HG03460 (cell line): Measurements from ENCODE around the gene CEP85L.

ENCODE experiments used
- ATAC-seq: cut with Tn5 transposase; IDR thresholded peaks from one replicate; pipeline ENCODE4 v1.9.1; 2021; ENCODE audit not compliant: unreplicated experiment

Gene CEP85L

DNA sequence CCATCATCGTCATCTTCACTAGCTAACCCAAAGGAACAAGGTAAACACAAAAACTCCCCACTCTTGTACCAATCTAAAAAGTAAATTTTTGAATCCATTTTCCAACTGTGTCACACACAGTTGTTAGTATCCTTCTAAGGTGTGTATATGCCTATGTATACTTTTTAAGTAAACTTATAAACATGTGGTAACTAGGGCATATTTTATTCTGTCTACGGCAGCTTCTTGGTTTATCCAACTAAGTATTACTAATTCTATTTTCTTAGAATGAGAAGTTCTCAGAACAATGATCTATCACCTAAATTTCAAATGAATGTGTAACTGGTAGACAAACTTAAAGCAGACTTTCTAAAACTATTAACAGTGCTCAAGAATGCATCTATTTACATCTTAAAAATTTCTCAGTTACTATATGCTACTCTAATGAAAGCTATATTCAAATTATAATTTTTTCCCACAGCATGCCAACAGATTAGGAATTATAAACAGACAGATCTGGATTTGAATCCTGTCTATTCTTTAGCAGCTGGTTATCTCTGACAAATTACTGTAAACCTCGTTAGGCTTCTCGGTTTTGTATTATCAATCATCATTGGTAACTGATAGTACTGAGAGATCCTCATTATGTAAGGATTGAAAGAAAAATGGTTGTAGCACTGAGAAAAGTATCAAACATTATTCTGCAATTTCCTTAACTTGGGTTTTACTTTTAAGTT is 105.1 kb downstream of the CEP85L start:
- no peak for ATAC-seq

DNA sequence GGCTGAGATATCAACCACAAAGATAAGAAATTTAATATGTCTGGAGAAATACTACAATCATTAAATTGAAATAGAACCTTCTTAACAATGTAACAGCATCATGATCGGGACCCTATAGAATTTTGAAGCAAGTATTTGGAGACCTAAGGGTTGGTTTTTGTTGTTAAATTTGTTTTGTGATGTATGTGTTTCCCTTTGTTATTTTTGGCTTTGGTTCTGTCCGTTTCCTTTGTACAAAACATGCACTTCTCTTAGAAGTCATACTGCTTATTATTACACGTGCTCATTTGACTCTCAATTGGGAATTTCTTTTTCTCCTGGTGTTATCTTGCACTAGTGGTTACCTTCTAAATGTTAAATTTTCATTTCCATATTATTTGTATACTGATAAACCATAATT is 107.3 kb downstream of the CEP85L start:
- ATAC-seq: no peak

DNA sequence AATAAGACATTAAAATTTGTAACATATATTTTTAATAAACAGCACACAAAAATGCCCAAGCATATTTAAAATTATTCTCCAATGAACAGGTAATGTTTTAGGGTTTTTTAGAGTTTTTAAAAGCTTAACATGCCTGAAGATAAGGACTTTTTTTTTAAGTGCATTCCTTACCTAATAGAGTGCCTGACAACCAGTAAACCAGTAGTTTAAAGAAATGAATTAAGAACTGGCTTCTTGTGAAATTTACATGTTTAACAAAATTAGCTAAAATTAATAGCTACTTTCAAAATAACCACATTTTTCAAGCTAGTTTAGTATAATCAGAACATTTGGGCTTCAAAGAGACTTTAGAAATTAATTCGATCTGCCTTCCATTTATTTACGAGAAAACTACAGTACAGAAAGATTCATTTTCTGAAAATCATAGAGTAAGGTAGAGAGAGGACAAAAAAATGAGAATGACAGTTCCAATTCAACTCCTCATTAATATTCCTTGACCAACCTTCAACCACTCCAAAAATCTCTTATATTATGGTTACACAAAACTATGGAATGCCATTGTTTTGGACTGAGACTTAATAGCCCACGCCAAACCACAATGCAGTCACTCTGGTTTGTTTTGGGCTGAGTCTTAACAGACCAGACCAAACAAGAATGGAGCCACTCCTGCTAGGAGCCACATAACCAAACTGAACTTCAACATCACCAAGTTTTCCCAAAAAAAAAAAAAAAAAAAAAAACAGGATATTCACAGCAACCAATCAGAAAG is 109.0 kb downstream of the CEP85L start:
- no peak for ATAC-seq

DNA sequence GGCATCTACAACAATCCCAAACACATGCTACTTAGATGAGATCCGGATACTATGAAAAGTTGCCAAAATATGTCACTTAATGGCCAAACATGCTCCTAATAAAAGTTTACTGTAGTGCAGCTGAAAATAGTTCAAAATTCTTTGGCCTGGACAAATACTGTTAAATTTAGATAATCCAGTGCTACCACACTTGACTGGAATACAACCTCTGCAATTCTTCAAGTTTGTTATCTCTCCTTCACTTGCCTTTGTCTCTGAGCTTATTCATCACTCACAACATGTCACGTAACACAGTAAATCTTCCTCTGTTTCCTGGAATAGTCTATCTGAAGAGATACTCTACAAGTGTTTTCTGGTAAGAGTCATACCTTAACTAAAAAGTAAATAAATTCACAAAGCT is 113.8 kb downstream of the CEP85L start:
- ATAC-seq: no peak

DNA sequence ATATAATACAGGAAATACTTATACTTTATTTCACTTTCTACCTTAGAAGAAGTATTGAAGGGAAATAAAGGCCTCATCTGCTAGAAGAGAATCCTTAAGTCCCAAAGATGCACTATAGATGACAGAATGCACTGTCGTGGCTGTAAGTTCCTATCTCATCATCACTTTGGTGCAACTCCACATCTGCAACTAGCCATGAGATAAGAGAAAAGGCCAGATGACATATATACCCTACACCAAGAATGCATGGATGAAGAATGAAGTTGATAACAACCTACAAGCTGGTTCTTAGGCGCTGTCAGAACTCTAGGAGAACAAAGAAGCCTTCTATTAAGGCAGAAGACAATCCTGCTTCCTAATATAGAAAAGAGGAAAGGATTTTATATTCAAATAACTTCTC is 114.9 kb downstream of the CEP85L start:
- no peak for ATAC-seq

DNA sequence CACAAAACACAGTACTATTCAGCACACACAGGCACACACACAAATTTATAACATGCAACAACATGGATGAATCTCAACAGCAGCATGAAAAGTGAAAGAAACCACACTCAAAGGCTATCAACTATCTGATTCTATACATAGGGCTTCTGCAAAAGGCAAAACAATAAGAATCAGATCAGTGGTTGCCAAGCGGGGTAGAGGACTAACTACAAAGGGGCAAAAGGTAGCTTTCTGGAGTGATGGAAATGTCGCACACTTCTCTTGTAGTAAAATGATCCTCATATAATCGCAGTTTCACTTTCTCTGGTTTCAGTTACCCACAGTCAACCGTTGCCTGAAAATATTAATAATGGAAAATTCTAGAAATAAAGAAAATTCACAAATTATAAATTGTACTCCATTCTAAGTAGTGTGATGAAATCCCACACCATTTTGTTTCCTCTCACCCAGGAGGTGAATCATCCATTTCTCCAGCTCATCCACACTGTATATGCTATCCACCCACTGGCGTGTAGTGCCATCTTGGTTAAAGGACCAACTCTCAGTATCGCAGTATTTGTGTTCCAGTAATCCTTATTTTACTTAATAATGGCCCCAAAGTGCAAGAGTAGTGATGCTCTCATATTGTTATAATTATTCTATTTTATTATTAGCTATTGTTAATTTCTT is 116.1 kb downstream of the CEP85L start:
- ATAC-seq: no peak

DNA sequence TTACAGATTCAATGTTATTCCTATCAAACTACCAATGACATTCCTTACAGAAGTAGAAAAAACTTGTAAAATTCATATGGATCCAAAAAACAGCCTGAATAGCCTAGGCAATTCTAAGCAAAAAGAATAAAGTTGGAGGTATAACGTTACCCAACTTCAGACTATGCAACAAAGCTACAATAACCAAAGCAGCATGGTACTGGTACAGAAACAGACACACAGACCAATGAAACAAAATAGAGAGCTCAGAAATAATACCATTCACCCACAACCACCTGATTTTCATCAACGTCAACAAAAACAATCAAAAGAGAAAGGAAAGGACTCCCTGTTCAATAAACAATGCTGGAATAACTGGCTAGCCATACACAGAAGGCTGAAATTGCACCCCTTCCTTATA is 120.4 kb downstream of the CEP85L start:
- ATAC-seq: no peak

DNA sequence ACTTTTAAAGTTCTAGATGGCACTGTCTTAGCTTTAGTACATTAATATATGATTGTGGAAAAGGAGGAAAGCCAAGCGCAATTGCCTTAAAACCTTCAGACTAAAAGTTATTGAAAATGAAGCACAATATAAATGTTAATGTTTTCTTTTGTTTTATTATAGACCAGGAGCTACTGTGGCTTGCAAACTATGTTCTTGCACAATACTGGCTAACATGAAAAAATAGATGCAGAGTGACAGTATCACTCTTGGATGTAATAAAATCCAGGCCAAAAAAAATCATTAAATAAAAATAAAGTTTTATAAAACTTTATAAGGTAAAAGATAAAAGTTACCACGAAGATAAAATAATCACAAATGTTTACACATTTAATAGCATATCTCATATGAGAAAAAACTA is 121.6 kb downstream of the CEP85L start:
- ATAC-seq: no peak

DNA sequence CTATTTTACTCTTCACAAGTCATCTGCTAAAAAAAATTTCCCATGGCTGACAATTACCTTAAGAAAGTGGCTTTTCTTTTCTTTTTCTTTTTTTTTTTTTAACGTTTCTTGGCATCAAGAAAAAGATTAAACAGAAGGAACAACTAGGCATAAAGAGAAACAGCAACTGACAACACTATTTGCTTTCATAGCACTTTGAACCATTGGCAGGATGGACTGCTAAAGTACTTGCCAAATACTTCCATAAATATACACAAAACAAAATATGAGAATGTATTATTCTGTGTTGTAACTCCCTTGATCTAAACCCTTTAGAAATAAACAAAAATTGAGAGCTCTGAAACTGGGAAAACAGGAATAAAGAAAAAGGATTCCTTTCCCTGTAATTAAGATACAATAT is 123.3 kb downstream of the CEP85L start:
- ATAC-seq: no peak

DNA sequence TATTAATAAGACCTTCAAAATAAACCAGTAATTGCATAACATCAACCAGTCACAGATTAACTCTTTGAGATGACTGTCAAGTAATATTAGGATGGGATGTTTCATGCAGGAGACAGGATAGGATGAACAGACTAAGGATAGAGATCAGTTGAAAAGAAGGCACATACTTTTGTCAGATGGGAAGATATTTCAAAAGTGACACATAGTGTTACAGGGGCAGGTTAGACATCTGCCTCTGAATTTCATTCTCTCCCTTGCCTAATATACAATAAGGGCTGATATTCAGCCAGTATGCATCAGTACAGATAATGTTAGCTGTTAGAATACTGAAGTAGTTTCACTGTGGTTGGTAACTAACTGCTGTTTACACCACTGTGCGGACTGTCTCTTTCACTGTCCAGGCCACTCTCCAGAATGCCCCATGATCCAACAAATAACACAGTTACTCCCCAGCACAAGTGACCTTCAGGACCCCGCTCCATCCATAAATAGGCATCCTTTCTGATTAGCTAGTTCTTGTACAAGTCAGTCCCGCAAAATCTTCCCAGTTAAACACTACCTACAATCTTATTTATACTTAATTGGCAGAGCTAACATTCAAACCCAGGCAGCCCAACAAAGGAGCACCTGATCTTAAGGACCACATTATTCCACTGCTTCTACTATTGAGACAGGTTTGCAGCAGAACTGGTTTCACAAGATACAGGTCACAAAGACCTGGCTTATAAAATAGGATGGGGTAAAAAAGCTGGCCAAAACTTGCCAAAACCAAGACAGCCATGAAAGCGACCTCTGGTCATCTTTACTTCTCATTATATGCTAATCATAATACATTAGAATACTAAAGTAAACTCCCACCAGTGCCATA is 125.2 kb downstream of the CEP85L start:
- no peak for ATAC-seq

DNA sequence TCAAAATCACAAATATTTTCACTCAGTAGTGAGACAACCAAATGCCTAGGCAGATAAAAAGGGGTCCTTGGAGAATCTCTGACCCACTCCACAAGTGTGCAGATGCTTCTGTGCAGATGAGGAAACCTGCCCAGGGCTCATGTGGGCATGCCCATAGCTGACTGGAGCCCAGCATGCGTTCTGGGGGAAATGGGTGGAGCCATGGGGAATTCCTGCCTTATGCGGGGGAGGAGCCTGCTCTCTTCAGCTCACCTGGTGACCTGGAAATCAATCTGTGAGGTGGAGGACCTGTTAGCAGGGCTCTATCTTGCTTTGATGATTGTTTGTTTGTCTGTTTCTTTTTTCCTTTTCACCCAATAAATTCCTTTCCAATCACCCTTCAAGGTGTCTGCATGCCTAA is 126.7 kb downstream of the CEP85L start:
- no peak for ATAC-seq

DNA sequence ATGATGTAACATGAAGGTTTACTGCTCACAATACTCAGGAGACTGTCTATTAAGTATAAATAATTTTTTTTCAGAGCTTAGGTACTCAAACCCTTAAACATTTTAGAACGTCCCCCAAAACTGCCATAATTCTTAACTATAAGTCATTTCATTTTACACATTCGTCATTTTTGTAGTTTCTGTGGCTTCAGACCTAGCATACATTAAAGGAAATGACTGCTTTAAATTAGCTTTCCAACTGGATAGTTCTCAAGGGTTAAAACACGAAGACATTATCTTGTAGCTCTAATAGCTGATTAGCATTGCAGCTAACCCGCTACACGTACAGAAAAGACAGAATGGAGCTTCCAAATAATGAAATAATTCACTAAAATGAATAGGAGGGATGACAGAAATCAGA is 128.2 kb downstream of the CEP85L start:
- no peak for ATAC-seq

DNA sequence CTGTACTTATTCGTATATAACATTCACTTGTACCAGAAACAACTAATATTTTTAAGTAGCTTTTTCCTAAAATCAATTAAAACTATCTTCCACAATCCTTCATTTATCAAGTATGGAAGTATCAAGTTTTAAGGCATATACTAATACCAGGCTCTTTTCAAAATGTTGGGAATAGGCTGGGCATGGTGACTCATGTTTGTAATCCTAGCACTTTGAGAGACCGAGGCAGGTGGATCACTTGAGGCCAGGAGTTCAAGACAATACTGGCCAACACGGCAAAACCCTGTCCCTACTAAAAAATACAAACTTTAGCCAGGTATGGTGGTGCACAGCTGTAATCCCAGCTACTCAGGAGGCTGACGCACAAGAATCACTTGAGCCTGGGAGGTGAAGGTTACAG is 129.0 kb downstream of the CEP85L start:
- ATAC-seq: no peak

DNA sequence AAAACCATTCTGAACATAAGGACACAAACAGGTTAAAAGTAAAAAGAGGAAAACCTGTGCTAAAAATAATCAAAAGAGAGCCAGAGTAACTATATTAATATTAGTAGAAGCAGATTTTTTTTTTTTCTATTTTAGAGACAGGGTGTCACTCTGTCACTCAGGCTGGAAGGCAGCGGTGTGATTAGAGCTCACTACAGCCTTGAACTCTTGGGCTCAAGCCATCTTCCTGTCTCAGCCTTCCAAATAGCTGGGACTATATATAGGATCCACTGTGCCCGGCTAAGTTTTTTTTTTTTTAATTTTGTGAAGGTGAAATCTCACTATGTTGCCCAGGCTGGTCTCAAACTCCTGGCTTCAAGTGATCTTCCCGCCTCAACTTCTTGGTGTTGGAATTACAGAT is 136.7 kb downstream of the CEP85L start:
- ATAC-seq: no peak

DNA sequence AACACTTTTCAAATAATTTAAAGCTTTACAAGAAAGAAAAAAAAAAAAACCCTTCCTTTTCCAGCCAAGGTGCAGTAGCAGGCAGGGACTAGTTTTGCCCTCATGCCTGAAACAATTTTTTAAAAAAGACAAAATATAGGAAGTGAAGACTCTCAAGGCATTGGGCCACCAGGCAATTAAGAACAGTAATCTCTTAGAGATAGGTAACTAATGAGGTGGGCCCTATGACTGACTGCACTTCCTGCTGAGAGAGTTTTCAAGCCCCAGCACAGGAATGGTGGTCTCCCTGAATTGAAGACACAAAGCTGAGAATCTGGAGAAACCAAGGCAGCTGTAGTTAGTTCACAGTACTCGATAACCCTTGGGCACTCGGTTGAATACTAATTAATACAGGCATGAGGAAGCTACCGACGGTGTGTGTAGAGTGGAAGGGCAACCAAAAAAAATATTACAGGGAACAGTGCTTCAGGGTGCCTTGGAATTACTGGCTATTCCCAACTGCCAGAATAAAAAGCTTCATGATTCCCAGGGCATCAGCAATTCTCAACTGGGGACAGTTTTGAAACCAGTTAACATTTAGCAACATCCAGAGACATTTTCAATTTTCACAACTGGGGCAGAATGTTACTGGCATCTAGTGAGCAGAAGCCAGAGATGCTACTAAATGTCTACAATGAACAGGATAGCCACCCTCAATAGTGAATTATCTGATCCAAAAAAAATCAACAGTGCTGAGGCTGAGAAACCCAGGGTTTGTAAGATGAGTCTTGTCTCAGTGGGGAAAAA is 139.3 kb downstream of the CEP85L start:
- no peak for ATAC-seq

DNA sequence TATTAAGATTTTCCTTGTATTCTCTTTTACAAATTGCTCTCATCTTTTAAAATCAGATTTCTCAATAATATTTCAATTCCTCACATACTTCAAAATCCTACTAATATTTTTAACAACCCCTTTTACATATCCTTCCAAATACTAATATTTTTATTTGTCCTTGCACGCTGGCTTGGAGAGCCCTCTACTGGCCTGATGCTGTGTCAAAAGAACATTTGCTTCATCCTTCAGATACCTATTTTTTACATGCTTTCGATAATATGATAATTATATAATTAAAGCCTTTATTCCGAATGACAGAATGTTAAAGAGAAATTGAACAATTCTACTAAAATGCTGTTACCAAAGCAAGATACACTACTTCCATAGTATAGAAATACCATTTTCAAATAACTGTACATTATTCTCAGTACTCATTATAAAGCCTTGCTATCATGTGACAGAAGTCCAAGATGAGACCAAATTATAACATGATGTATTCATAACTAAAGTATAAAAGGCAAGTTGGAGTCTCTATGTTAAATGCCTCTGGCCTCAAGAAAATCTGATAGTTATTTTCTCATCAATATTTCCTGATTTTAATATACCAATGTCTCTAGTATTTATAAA is 142.3 kb downstream of the CEP85L start:
- no peak for ATAC-seq

DNA sequence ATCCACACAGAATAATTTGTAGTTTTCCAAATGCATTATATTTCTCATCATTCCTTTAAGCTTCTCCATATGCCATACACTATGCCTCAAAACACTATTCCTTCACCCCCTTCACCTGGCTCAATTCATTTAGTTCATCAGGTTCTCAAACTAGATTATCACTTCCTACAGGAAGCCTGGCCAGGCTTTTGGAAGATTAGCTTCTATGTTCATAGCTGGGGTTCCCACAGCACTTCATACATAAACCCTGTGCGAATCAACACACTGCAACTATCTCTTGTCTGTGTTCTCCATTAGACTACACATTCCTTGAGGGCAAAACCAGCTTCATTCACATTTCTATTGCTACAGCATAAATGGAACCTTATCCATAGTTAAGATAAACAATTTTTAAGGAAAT is 143.8 kb downstream of the CEP85L start:
- ATAC-seq: no peak

DNA sequence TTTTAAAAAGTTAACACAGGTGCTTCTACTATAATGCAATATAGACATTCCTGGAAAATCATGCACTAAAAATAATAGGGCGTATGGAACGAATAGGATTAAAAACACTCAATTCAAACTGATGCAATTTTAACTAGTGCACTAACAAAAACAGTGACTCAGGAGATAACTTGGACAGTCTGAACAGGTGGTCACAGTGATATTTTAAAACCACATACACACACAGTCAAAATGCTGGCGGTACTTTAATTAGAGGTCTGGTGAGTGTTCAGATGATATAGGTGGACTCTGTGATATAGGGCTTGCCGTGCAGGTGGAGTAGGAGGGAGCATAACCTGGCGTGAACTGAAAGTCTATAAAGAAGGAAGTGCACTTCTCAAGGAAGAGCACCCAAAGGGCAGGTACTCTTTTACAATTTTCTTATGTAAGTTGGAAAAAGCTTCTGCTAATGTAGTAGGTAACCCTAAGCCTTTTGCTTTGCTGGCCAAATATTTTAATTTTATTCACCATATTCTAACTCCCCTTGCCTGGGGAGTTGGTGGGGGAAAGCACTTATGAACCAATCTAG is 145.2 kb downstream of the CEP85L start:
- ATAC-seq: no peak

DNA sequence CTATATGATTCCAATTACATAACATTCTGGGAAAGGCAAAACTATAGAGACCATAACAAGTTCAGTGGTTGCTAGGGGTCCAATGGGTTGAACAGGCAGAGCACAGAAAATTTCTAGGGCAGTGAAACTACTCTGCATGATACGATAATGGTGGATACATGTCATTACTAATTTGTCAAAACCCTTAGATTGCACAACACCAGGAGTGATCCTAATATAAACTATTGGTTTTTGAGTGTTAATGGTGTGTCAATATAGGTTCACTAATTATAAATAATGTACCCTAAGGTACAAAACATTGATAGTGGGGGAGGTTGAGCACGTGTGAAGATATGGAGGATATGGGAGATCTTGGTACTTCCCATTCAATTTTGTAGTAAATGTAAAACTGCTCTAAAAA is 145.7 kb downstream of the CEP85L start:
- ATAC-seq: no peak

DNA sequence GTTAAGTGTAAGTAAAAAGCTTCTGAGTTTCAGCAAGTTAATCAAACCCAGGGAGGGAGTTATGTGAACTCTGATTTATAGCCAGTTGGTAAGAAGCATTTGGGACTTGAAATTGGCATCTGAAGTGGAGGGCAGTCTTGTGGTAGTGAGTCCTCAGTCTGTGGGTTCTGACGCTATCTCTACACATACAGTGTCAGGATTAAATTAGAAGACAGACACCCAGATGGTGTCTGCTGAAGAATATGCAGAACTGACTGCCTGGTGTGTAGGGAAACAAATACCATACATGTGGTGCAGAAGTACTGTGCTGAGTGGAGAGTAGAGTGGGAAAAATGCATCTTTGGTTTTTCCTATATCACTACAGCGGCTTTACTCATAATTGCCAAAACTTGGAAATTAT is 146.8 kb downstream of the CEP85L start:
- no peak for ATAC-seq
